ENCODE results near the gene PPP2R3A. TPM values are rescaled to one million over a fixed set of nuclear protein-coding genes. Genes with fewer than 3 reads are reported as not detected.

PPP2R3A gene
- total RNA-seq, 2 donors from 2014 or later: 11.2 to 22.4 TPM

DNA sequence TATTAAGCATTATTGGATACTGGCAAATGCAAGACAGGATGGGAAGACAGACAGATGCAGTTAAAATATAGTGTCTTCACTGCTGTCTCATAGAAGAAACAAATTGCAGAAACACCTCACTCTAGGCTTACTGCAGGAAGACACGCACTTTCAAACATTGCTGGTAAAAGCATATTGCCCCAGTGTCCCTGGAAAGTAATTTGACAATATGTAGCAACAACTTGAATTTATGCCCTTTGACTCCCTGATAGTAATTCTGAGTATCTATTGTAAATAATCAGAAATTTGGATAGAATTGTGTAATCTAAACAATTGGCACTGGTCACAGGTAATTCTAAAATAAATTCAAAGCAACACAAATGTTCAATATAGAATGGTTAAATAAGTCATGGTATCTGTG, 168.6 kb downstream of the PPP2R3A start:
- DNase-seq (no peak), ATAC-seq (no peak)
- peaks cover 0 to 4% (median 0%) of the 10 kb centered on the region in 3 donors for H3K9me3 ChIP-seq
- no peak overlapping the region for H3K27ac ChIP-seq
- intact Hi-C loops (cut with DNase I): no loop called here
- H3K4me1 ChIP-seq: peaks cover 9% of the 10 kb centered on the region
- TF ChIP-seq POLR2A (IDR thresholded peaks at IDR 0.05): no peak
- TF ChIP-seq, protein P1, sequence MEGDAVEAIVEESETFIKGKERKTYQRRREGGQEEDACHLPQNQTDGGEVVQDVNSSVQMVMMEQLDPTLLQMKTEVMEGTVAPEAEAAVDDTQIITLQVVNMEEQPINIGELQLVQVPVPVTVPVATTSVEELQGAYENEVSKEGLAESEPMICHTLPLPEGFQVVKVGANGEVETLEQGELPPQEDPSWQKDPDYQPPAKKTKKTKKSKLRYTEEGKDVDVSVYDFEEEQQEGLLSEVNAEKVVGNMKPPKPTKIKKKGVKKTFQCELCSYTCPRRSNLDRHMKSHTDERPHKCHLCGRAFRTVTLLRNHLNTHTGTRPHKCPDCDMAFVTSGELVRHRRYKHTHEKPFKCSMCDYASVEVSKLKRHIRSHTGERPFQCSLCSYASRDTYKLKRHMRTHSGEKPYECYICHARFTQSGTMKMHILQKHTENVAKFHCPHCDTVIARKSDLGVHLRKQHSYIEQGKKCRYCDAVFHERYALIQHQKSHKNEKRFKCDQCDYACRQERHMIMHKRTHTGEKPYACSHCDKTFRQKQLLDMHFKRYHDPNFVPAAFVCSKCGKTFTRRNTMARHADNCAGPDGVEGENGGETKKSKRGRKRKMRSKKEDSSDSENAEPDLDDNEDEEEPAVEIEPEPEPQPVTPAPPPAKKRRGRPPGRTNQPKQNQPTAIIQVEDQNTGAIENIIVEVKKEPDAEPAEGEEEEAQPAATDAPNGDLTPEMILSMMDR (IDR thresholded peaks at IDR 0.05): no peak
- no peaks in the 10 kb centered on the region for H3K27me3 ChIP-seq
- 85 to 89% methylated on average over 1 of the region's 1 CpG for WGBS, 2 donors
- no peaks in the 10 kb centered on the region for H3K36me3 ChIP-seq (replicated peaks in 1 of 2; ENCODE audit: insufficient read depth in 1 of 2, low read depth in 2 of 2)
- no peak overlapping the region for H3K4me3 ChIP-seq

DNA sequence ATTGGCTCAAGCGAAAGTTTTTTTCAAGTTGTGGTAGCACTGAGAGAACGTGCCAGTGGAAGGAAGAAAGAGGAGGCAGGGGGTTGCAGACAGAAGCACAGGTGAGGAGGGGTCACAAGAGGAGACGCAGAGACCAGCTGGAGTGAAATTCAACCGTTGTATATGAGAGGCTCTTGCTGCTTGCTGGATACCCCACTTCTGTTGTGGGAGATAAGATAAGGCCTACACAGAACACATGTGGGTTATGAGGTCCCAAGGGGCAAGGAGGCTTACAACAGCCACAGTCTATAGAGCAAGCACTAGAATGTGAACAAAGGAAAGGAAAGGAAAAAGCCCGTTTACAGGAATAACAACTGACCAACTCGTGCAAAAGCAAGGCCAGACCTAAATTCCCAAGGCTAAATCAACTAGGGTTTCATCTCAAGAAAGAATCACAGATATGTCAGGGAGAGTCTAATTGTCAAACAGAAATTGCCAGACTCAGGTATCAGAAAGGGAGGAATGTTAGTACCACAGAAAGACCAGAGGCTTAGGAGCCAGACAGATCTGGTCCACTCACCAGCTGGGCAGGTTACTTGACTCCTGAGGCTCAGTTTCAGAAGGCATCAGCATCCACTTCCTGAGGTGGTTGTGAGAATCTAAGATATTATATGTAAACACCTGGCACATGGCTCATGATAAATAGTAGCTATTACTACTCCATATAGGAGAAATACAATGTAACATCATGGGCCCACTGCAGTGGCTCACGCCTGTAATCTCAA, 169.7 kb downstream of the PPP2R3A start:
- intact Hi-C loops (cut with DNase I): no loop called here
- no peak overlapping the region for H3K27ac ChIP-seq
- TF ChIP-seq, protein P1 (IDR thresholded peaks at IDR 0.05): no peak
- TF ChIP-seq POLR2A (IDR thresholded peaks at IDR 0.05): no peak
- H3K9me3 ChIP-seq: peaks cover 0 to 4% (median 0%) of the 10 kb centered on the region in 3 donors
- ATAC-seq (no peak), DNase-seq (no peak)
- H3K36me3 ChIP-seq (replicated peaks in 1 of 2; ENCODE audit: insufficient read depth in 1 of 2, low read depth in 2 of 2): no peaks in the 10 kb centered on the region
- no peak overlapping the region for H3K4me3 ChIP-seq
- 67 to 79% methylated on average over 7 of the region's 7 CpGs for WGBS, 2 donors
- H3K27me3 ChIP-seq: no peaks in the 10 kb centered on the region
- peaks cover 9% of the 10 kb centered on the region for H3K4me1 ChIP-seq

DNA sequence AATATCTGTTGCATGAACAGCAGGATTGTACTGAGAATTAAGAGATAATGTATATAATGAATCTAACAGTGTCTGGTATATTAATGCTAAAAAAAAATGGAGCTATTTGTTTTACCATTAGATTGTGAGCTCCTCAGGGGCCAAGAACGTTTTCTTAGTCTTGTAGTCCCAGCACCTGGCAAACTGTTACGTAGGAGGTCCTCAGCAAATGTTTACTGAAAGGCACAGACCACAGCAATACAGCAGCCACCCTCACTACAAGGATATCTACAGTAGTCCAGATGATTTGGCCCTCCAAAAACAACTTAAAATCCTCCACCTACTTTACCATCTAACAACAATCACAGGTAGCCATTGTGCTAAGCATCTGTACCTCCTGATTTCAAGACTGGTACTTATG, 170.9 kb downstream of the PPP2R3A start:
- TF ChIP-seq, protein P1 (IDR thresholded peaks at IDR 0.05): no peak
- no peak for TF ChIP-seq POLR2A (IDR thresholded peaks at IDR 0.05)
- Histone ChIP-seq H3K27ac (peak overlapping the region in 1 of 4 donors; percentile 6), H3K4me3 (no peak overlapping the region), H3K36me3 (replicated peaks in 1 of 2; ENCODE audit: insufficient read depth in 1 of 2, low read depth in 2 of 2) (no peaks in the 10 kb centered on the region), H3K9me3 (peaks cover 0 to 3% (median 0%) of the 10 kb centered on the region in 3 donors), H3K27me3 (no peaks in the 10 kb centered on the region), H3K4me1 (peaks cover 9% of the 10 kb centered on the region)
- no peak for DNase-seq
- 31 to 37% methylated on average over 2 of the region's 2 CpGs for WGBS, 2 donors
- intact Hi-C loops (cut with DNase I): no loop called here
- peak; percentile 15 for ATAC-seq

DNA sequence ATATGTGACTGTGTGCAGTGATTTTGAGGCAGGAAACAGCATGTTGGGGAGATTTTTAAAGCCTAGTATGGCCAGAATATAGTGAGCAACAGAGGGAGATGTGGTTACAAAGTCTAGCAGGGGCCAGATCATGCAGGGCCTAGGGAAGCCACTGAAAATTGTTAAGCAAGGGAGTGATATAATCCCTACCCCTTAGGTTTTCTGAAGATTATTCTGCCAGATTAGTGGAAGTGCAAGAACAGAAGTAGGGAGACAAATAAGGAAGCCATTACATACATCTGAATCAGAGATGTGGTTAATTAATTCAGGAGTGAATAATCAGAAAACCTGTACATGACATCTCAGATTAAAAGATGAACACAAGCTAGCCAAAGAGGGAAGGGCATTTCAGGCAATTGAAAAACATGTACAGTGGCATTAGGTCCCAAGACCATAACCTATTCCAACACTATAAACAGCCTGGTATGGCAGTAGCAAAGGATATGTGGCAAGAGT, 175.8 kb downstream of the PPP2R3A start:
- peaks cover 24% of the 10 kb centered on the region for H3K4me1 ChIP-seq
- no peak for TF ChIP-seq POLR2A (IDR thresholded peaks at IDR 0.05)
- TF ChIP-seq, protein P1 (IDR thresholded peaks at IDR 0.05): no peak
- no peaks in the 10 kb centered on the region for H3K9me3 ChIP-seq
- no peak overlapping the region for H3K27ac ChIP-seq
- H3K4me3 ChIP-seq: no peak overlapping the region
- DNase-seq (no peak), ATAC-seq (no peak)
- H3K36me3 ChIP-seq (replicated peaks in 1 of 2; ENCODE audit: insufficient read depth in 1 of 2, low read depth in 2 of 2): no peaks in the 10 kb centered on the region
- intact Hi-C loops (cut with DNase I): no loop called here
- no peaks in the 10 kb centered on the region for H3K27me3 ChIP-seq

DNA sequence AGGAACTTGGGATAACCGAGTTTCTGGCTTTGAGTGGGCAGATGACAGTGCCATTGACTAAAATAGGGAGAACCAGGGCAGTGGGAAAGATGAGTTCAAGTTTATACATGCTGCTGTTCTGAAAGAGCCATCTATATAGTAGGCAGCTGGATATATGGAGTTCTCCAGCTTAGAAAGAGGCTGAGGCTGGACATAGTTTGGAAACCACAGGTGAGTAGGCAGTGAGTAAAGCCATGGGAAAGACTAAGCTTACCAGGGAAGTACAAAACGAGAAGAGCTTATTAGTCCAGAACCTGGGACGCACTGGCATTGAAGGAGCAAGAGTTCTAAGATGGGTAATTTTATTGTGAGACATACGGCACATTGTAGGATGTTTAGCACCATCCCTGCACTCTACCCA, 176.4 kb downstream of the PPP2R3A start:
- Histone ChIP-seq H3K36me3 (replicated peaks in 1 of 2; ENCODE audit: insufficient read depth in 1 of 2, low read depth in 2 of 2) (no peaks in the 10 kb centered on the region), H3K4me1 (peaks cover 18% of the 10 kb centered on the region), H3K27me3 (no peaks in the 10 kb centered on the region), H3K27ac (peak overlapping the region in 2 of 4 donors; percentile 35 to 65), H3K9me3 (no peaks in the 10 kb centered on the region), H3K4me3 (no peak overlapping the region)
- DNase-seq (no peak), ATAC-seq (no peak)
- TF ChIP-seq POLR2A (IDR thresholded peaks at IDR 0.05): no peak
- TF ChIP-seq, protein P1 (IDR thresholded peaks at IDR 0.05): no peak
- WGBS, 2 donors: 89 to 93% methylated on average over 4 of the region's 4 CpGs
- intact Hi-C loops (cut with DNase I): no loop called here

Measured in body of pancreas (tissue), 4 donors.